ENCODE data around the gene NPY4R.
"Not testable (repeated sequence)": the region's sequence is repeated elsewhere in the genome, so short reads cannot be mapped to it uniquely, and the experiment has no call there.

Gene NPY4R

DNA sequence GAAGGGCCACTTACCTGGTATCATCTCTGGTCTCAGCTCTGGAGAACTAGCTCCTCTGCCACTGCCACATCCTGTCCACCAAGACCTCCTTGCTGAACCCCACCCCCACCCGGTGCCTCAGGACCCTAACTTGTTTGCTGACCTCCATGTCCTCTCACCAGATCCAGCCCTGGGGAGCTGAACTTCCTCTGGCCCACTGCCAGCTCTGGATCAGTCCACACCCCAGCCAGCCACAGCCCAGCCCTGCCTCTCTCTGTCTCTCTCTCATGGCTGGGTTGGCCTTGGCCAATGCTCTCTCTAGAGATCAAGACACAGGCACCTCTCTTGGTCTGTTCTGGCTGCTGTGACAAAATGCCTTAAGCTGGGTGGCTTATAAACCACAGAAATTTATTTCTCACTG is 14.4 kb downstream of the NPY4R start:
- DNase-seq: not testable (repeated sequence)

DNA sequence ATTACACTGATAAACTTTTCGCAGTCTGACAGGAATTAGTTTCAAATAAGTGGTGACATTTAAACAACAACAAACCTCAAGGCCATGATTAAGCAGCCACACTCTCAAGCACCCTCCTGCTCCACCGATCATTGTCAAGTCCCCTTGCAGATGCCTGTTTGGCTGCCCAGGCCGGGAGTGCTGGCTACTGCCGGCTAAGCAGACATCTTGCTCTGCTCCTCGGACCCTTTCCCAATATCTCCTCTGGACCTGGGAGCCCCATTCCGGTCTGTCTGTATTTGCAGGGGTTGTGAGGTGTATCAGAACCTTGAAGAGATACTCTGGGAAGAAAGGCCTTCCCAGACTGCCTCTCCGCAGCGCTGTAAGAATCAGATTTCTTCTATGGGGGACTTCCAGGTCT is 14.9 kb downstream of the NPY4R start:
- not testable (repeated sequence) for DNase-seq

DNA sequence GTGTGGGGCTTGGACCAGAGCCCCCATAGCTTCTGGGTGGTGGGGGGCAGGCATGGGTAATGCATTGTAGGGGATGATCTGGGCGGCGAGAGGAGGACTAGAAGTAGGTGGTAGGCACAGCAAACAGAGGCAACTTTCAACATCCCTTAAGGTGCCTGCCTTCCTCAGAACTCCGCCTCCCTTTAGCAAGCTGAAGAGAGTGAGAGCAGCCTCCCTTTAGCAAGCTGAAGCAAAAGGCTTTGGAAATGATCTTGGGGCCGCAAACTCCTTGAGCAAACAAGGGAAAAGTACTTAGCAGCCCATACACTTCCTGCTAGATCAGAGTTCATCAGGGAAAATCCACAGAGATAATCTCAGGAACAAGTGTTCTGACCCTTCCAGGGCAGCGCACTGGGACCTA is 18.3 kb downstream of the NPY4R start:
- not testable (repeated sequence) for DNase-seq

DNA sequence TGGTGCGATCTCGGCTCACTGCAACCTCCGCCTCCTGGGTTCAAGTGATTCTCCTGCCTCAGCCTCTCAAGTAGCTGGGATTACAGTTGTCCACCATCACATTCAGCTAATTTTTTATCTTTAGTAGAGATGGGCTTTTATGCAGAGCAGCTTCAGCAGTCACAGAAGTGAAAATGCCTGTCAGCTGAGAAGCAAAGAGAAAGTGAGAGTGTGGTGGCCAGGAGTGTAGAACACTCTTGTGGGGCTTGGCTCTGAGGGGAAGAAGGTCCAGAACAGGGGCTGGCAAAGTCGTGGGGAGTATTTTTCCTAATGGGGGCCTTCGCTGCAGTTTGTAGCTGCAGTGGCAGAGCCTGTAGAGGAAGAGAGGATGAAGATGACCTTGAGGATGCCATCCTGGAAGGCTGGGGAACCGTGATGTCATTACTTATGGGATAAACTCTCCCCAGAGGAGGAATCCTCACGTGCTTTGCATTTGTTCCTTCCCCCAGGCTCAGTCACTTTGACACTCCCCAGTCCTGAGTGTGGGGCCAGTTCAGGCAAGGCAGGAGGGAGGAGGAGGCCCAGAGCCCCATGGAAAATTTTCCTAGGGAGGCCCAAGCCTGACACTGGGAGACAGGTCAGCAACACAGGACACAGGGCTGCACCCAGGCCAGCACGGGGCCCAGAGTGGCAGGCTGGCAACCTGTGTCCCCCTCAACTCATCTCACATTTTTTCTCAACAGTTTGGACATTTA is 20.2 kb downstream of the NPY4R start:
- DNase-seq: not testable (repeated sequence)

DNA sequence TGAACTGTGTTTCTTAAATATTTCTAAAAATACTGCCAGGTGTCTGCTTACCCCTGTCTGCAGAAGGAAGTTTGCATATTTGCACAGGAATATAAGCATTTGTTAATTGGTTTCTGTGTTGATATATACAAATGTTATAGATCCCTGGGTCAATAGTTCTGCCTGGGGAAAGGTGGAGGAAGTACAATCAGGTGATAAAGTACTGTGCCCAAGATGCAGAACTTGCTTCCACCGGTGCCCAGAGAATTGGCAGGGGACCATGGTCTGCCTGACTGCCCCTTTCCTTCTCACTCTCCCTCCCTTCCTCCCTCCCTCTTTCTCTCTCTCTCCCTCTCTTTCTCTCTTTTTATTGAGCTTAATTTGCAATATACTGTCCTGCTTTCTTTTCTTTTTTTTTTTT is 22.3 kb downstream of the NPY4R start:
- not testable (repeated sequence) for DNase-seq

DNA sequence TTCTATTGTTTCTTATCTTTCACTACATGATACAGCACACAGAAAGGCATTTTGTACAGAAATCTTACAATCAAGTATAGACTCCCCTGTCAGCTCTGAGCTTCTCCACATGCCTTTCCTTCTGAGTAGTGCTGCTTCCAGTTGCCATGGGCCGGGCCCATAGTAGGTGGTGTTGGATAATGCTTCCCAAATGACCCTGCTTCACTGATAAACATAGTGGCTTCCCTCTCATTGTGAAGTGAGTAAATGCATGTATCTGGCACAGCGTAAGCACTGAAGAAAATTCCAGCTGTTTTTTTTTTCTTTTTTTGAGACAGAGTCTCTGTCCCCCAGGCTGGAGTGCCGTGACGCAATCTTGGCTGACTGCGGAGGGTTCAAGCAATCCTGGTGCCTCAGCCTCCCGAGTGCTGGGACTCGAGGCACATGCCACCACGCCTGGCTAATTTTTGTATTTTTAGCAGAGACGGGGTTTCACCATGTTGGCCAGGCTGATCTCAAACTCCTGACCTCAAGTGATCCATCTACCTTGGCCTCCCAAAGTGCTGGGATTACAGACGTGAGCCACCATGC is 23.0 kb downstream of the NPY4R start:
- not testable (repeated sequence) for DNase-seq

DNA sequence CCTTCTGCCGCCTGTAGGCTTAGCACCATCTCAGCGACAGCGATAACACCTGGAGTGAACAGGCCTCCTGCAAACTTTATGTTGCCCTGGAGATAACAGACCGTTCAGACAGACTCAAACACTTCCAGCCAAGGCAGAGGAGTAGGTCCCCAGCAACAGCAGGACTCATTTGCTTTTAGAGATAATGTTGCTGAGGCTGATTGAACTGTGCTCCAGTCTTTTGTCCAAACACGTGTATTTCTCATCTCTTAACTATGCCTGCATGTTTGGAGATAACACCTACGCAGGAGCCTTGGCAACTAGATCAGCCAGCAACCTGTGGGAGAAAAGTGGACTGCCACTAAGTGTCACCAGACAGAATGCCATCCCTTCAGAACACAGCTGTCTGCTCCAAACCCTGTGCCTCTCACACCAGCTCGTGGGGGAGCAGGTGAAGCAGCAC is 23.9 kb downstream of the NPY4R start:
- not testable (repeated sequence) for DNase-seq

DNA sequence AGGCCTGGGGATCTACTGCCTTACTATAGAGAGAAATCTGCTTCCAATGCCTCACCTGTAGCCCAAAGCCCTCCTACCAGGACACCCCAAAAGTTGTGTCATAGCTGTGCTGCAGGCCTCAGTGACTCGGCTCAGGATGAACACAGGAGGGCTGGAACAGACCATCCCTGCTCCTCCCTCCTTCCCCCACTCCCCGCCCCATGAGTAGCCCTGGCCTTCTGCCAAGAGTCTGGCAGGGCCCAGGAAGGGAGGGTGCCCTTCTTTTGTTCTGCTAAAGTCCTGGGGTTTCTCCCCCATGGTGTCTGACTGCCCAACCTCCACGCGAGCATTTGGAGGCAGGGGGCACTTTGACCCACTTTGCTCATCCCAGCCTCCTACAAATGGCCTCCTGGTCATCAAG is 24.8 kb downstream of the NPY4R start:
- DNase-seq: not testable (repeated sequence)

DNA sequence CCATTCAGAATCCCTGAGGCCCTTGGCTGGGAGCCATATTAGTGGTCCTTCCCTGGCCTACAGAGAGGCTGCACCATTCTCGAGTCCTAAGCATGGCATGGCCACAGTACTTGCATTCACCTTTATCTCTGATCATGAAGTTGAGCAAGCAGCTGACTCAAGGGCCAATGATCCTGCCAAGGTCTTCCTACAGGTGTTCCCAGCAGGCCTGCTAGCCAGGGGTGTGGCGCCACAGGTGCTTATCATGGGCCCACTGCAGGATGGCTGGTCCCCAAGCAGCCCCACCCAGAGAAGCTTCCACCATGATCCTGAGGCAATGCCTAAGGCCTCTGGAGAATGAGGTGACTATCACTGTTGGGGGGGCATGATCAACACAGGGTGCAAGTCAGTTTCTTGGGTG is 42.2 kb downstream of the NPY4R start:
- not testable (repeated sequence) for DNase-seq

DNA sequence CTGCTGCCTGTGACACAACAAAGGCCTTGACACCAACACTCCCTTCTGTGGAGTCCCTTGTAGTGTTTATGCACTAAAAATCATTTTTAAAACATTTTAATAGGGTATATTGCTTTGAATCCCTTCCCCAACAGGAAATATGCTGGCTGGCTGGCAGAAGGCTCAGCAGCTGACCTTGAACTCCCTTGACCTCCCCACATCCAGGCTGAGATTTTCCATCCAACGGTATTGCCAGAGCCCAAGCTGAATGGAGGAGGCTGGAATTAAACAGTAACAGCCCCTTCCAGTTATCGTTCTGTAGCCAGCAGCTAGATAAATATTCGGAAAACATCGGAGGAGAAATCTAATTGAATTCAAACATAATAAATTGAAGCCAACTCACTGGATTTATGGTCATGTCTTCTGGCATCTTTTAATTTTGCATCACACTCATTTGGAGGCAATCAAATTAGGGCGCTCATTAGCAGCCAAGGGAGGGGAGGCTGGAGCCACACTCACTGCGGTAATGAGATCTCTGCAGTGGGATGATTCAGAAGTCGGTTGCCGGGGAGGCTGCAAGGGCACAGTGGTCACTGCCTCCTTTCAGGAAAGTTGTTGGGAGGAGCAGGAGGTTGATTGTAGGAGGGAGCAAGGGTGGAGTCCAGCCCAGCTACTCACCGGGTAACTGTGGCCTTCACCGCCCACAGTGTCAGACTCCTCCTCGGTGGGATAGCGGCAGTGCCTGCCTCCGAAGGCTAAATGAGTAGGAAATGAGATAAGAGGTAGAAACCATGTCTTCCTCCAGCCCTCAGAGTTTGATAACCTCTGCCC is 46.0 kb downstream of the NPY4R start:
- DNase-seq: not testable (repeated sequence)

DNA sequence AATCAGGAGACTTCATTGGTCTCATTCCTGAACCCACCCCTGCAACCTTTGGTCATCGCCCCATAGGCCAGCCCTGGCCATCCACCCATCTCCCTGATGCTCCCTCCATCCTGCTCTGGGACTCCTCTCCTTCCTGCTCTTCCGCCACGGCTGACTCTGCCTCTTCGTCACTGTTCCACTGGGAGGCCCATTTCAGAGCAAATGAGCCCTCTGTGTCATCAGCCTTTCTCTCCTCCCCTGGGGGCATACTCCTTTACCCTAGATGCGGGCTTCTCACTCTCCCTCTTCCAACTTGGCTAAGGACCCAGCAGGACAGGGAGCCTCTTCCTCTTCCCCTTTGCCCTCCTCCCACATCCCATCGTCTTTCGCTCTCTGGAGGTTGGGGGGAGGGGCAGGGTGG is 47.5 kb downstream of the NPY4R start:
- not testable (repeated sequence) for DNase-seq

DNA sequence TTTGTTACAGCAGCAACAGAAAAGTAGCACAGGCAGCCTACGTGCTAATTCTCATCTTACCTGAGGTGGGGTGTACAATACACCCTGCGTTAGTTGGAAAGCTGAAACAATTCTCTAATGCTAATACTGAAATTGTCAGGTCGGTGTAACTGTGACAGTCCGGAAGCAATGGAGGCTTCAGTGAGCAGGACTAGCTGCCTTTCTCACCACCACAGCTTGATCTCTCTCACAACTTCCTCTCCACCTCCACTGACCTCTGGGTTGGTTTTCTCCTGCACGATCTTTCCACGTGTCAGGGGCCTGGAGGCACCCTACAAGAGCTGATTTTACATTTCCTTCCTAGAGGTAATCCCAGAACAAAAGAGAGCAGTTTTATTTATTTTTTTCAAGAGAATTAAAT is 50.5 kb downstream of the NPY4R start:
- not testable (repeated sequence) for DNase-seq

DNA sequence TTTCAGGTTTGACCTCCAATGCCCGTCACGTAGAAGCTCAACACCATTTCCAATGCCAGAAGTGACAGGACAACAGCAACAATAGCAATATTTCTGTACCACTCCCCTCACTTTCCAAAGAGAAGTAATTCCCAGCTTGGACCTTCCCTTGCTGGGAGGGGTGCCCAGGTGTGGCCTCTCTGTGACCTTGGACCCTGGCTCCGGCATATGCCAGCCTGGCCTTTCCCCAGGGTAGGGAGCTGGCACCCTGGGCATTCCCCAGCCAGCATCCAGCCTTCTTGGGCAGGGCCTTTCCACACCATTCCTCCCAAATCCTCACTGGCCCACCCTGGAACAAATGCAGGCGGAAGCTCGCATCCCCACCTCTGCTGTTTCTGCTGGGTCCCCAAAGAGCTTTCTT is 53.1 kb downstream of the NPY4R start:
- DNase-seq: not testable (repeated sequence)

DNA sequence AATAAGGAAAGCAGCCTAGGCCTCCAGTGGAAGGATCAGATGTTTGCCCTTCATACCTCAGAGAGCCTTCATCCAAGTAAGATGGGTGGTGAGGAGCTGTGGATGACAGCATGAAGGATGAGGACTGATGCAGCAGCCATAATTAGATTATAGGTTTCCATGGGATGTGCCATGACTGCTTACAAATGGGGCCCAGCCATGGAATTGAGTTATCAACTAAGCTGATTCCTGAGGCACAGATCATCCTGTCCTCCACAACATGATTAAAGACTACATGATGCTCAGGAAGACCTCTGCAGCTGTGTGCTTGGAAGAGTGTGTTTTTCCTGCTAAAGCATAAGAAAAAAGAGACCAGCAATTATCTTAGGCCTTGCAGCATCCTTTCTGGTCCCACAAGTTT is 54.6 kb downstream of the NPY4R start:
- DNase-seq: not testable (repeated sequence)

Measured in stimulated activated naive CD4-positive, alpha-beta T cell treated with Interleukin-2 at 50 U/mL for 16 hours (primary cell).